ENCODE measurements around the gene INVS.

DNA sequence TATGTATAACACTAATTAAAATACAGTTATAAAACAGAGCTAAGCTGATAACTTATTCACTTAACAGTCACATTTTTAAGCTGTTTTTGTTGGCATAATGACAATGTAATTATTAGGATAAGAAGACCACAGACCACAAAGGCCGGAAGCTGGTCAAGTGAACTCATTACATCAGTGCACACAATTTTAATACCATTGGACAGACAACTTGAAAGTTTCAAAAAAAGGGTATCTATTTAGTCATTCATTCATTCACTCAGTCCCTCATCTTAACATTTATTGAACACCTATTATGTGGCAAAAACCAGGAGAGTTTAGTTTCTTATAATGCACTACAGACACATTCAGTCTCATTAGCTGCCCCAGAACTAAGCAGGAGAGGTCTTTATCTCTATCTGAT lies 11.8 kb upstream of the INVS start:
- no peak for TF ChIP-seq POLR2A (IDR thresholded peaks at IDR 0.05; ENCODE audit: low read length)
- no peak for TF ChIP-seq GATA1 (IDR thresholded peaks at IDR 0.05; ENCODE audit: low read depth, low read length)

All from erythroblast (primary cell).